ENCODE measurements around the gene DDB1.

Gene DDB1

GRCh38 chr11:61336171-61336935, 3.4 kb upstream of the DDB1 start:
- peak in 44 of 56 donors; percentile 3 to 70 (median 28) for DNase-seq

- DNase-seq: no peak
These were observed 2.4 kb upstream of the DDB1 start for GRCh38 chr11:61335355-61335710.

GRCh38 chr11:61334434-61335354, 1.8 kb upstream of the DDB1 start:
- no peak for DNase-seq

GRCh38 chr11:61333550-61334433, 887 bp upstream of the DDB1 start:
- DNase-seq: peak in 2 of 56 donors; percentile 36 to 41

- peak in 1 of 56 donors; percentile 26 for DNase-seq
These were observed 566 bp downstream of the DDB1 start for GRCh38 chr11:61332281-61332796.

- DNase-seq: no peak
These were observed 1.3 kb downstream of the DDB1 start for GRCh38 chr11:61331651-61332050.

- DNase-seq: no peak
These were observed 3.0 kb downstream of the DDB1 start for GRCh38 chr11:61329871-61330270.

GRCh38 chr11:61328351-61328750, 4.6 kb downstream of the DDB1 start:
- DNase-seq: no peak

- DNase-seq: no peak
These were observed 5.2 kb downstream of the DDB1 start for GRCh38 chr11:61327669-61328071.

GRCh38 chr11:61325649-61326414, 7.1 kb downstream of the DDB1 start:
- peak in 1 of 56 donors; percentile 10 for DNase-seq

GRCh38 chr11:61315260-61315659, 17.6 kb downstream of the DDB1 start:
- no peak for DNase-seq

- no peak for DNase-seq
These were observed 22.2 kb downstream of the DDB1 start for GRCh38 chr11:61310749-61311148.

GRCh38 chr11:61309739-61310138, 23.2 kb downstream of the DDB1 start:
- no peak for DNase-seq

GRCh38 chr11:61309141-61309540, 23.8 kb downstream of the DDB1 start:
- DNase-seq: no peak

GRCh38 chr11:61307354-61307753, 25.6 kb downstream of the DDB1 start:
- DNase-seq: no peak

GRCh38 chr11:61306221-61306620, 26.7 kb downstream of the DDB1 start:
- no peak for DNase-seq

GRCh38 chr11:61305417-61305816, 27.5 kb downstream of the DDB1 start:
- no peak for DNase-seq

- no peak for DNase-seq
These were observed 29.2 kb downstream of the DDB1 start for GRCh38 chr11:61303725-61304124.

- DNase-seq: no peak
These were observed 30.4 kb downstream of the DDB1 start for GRCh38 chr11:61302550-61302949.

- no peak for DNase-seq
These were observed 34.2 kb downstream of the DDB1 start for GRCh38 chr11:61298663-61299244.

Data from nucleus accumbens (tissue), 56 donors.